GM19467 (cell line): Measurements from ENCODE around the gene BRPF3.

Source experiments
- ATAC-seq: cut with Tn5 transposase; IDR thresholded peaks from one replicate; pipeline ENCODE4 v1.9.1; 2021; ENCODE audit warnings: mild to moderate bottlenecking, moderate library complexity; ENCODE audit not compliant: unreplicated experiment

Gene BRPF3

DNA sequence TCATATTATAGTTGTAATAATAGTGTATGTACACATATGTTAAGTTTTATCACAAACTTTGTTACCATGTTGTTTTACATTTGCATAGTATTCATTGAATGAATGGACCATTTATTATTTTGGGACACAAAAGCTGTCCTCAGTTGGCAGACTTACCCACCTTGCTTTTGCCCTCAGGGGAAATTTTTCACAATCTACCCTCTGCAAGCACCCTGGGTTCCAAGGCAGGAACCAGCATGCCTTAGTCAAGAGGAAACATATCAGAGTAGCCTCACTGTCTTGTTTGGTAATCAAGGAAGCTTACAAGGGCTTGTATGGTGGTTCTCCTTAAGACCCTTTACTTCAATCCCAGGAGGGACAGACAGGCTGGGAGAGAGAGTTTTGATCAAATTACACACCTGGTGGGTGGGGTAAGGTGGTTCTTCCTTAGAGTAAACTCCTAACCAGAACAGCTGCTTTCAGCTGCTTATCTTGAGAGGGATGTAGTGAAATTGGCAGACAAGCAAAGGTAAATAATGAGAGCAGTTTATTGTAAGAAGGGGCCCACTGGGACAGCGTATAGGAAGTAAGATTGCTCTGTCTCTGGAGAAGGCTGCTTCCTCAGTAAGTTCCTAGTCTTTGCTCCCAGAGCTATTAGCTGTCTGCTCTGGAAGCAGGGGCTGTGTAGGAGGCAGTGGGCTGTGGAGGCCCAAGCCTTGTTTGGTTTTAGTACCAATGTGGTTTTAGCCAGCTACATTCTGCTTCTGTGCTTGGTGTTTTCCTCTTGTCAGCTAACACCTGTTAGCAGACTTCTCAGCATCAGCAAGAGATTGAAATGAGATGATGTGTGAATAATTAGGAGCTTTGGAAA is 31.1 kb downstream of the BRPF3 start:
- no peak for ATAC-seq

DNA sequence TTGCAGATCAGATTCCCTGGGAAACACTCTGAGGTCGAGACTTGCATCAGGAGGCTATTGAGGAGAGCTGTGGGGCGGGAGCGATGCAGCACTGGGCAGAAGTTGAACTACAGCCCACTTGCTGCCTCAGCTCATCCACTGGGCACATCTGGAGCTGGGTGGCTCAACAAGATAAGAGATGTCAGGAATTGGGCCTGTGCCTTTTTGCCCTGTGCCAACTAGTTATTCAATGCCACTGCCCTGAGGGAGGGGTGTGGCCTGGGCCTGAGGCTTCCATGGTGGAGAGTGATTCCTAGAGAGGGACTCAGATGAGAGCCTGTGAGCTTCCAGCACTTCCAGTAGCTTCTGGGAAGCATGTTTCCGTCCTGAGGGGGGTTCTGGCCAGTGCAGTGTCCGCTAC is 32.7 kb downstream of the BRPF3 start:
- no peak for ATAC-seq

DNA sequence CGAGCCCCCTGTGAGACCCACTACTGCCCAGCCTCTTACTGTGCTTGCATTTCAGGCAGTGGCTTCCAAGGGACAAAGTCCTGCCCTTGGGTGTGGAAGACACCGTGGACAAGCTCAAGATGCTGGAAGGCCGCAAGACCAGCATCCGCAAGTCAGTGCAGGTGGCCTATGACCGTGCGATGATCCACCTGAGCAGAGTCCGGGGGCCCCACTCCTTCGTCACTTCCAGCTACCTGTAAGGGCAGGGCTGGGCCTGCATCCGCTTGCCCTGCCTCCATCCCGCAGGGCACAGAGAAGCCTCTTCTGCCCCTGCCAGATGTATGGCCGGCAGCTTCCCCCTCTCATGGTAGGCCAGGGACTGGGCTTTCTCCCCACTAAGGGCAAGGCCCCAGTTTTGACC is 33.8 kb downstream of the BRPF3 start:
- no peak for ATAC-seq

DNA sequence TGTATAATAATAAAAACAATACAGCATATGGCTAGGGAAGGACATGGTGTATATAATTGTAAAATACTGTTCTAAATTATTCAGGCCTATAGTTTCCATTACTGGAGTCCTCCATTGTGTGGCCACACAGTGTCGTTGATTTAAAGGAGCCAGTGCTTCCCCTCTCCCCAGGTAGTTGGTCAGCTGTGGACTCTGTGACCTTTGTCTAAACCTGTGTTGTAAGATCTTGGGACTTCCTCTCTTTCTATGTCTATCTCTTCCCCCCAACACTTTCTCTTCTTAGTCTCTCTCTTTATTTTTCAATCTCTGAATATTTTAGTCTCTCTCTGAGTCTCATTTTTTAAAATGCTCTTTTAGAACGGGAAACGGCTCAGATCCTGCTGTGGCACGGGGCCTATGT is 35.6 kb downstream of the BRPF3 start:
- ATAC-seq, result no peak

DNA sequence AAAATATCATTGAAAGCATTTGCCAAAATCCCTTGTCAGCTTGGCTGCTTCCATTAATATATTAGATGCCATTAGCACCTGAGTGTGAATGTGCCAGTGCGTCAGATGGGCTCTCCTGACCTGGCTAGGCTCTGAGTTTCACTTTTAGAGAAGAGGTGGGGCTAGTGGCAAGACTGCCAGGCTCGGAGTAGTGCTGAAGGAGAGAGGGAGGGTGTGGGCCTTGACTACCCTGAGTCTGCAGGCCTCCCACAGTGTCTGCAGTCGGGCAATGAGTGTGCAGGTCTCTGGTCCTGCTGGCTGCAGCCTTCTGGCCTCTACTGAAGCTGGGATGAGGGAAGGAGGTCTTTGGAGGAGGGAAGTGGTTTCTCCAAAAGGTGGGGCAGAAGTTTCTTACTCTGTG is 38.8 kb downstream of the BRPF3 start:
- ATAC-seq, result no peak

DNA sequence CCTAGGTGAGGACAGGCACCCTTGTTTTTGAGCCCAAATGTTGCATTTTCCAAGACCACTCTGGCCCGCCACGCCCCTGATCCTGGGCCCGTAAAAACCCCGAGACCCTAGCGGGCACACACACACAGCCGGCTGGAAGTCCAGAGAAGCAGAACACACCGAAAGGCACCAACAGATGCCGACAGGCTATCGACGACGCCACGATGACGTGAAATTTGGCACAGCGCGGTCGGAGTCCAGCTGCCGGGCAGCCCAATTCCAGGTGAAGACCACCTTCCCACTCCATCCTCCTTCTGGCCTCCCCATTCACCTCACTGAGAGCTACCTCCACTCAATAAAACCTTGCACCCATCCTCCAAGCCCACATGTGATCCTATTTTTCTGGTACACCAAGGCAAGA is 39.3 kb downstream of the BRPF3 start:
- ATAC-seq, result no peak

DNA sequence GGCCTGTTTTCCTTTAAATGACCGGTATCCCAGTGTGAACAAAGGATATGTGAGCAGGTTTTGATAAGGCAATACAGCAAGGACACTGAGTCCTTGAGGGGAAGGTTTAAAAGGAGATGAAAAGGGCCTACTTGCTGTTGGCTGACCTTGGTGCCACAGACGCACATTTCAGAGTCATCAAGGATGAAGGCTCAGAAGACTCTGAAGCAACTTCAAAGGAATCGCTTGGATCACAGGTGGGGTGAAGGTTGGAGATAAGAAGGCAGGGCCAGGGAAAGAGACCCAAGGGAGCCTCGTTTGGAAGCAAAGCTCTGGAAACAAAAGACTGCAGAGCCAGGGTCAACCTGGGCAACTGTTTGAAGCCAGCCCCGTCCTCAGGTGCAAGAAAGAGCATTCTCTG is 43.2 kb downstream of the BRPF3 start:
- no peak for ATAC-seq

DNA sequence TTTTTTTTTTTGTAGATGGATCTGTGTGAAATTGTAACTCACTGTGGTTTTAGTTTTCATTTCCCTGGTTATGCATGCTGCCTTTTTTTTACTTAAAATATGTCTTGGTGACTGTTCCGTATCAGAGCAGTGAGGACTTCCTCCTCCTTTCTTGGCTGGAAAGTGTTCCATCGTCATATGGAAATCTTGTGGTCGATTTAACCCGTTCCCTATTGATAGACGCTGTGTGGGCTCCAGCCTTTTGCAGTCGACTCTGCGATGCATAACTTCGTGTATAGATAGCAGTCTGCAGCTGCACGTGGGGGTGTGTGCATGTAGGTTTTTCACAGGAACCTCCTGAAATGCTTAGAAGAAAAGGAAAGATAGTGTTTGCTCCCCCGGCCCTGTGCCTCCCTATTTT is 45.2 kb downstream of the BRPF3 start:
- ATAC-seq, result no peak

DNA sequence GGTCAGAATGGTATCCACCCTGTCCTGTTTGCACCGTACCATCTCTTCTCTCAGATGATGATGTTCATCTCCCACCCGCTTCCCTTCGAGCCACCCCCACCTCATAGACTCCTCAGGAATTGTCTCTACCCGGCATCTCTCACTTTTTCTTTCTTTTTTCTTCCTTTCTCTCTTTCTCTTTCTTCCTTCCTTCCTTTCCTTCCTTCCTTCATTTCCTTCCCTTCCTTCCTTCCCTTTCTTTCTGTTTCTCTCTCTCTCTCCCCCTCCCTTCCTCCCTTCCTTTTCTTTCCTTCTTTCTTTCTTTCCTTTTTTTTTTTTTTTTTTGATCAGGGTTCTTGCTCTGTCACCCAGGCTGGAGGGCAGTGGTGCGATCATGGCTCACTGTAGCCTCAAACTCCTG is 45.6 kb downstream of the BRPF3 start:
- ATAC-seq, result no peak

DNA sequence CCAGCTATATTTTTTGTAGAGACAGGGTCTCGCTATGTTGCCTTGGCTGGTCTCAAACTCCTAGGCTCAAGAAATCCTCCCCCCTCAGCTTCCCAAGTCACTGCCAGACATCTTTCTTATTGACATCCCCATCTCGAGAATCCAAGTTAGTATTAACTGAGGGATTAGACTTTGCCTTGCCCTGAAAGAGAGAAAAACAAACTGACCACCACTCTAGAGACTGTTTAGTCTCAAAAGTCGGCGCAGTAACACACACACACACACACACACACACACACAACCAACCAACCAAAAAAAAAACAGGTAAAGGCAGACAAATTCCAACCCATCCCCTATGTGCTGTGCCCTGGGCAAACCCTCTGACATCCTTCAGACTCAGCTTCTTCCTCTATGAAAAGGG is 46.1 kb downstream of the BRPF3 start:
- no peak for ATAC-seq

DNA sequence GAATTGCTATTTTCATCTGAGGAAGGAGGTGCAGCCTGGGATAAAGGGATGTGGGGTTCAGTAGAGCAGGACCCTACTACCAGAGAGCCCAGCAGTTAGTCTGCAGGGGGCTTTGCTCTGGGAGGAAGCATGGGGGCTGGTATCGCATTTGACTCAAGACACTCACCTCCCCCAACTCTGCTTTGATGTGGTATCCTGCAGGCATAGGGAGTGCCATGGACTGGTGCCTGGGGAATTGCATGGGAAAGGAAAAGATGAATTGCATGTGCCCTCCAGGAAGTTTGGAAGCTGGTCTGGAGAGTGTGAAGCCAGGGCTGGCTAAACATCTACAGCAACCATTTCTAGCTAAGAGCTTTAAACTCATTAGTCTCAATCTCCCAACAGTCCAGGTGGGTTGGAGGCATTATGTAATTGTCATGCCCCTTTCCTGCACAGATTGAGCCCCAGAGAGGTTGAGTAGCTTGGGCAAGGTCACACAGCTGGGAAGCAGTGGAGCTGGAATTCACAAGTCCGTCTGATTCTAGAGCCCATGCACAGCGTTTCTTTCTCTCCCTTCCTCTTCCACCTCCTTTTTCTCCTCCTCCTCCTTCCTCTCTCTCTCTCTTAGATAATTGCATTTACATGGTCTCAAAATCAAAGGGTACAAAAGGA is 47.1 kb downstream of the BRPF3 start:
- ATAC-seq, result no peak

DNA sequence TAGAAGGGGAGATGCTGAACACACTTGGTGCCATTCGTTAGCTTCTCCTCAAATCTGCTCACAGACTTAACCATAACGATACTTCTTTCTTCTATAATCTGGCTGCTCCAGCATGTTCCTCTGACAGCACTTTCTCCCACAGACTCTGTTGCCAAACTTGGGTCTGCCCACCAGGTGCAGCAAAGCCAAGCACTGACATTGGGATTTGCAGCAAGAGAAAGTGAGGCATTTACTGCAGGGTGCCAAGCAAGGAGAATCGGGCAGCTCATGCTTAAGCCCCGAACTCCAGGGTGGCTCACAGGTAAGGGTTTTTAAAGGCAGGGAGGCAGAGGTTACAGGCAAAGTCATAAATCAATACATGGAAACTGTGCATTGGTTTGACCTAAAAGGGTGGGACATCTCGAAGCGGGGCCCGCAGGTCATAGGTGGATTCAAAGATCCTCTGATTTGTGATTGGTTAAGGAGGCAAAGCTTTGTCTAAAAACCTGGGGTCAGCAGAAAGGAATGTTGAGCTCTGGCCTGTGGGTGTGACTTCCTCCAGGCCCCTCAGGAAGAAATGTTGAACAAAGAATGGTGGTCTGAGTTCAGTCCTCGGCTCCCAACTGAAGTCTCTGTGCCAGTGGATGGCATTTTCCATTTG is 48.2 kb downstream of the BRPF3 start:
- no peak for ATAC-seq

DNA sequence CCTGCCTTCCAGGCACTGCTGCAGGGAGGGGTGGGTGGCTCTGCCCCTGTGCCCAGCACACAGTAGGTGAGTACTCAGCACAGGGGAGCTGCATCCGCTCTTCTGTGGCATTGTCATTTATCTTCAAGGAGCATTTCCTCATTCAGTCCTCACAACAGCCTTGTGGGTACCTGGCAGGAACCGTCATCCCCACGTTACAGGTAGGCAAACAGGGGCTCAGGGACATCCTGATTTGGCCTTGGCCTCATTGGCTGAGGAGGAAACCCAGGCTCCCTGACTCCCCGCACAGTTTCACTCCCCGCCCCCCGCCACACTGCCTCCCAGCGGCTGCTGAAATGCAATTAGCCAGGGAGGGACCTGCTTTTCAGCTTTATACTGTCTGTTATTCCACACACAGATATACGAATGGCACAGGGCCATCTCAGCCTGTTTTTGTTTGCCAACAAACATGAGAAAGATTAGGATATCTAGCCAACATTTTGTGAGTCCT is 49.1 kb downstream of the BRPF3 start:
- ATAC-seq, result no peak

DNA sequence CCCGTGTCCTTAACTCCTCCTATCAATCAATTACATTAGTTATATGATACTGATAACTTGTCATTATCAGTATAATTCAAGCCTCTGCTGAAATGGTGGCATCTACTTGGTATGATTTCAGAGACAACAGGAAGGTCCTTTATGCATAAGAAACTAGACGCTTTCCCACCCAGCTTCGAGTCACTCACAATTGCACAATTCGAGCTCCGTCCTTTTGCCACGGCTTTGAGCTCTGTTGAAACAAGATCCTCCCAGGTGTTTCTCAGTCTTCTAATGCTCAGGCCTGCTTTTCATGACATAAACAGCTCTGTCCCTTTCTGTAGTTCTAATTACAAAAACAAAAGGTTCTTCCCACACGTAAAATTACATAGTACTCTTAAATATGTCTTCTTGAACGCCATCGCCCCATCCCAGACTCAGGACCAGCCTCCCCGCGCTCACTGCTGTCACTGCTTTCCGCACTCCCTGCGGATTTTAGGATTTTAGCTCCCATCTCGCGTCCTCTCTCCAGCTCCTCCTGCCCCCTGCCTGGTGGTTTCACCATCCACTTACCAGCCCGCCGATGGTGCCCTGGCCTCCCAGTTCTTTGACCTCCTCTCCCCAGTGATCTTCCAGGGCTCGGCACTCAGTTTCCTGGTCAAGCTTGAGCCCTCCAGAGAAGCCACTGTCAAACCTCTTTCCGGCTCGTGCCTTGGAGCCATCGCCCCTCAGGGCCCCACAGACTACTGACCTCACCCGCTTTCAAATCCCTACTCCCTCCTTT is 50.1 kb downstream of the BRPF3 start:
- no peak for ATAC-seq

DNA sequence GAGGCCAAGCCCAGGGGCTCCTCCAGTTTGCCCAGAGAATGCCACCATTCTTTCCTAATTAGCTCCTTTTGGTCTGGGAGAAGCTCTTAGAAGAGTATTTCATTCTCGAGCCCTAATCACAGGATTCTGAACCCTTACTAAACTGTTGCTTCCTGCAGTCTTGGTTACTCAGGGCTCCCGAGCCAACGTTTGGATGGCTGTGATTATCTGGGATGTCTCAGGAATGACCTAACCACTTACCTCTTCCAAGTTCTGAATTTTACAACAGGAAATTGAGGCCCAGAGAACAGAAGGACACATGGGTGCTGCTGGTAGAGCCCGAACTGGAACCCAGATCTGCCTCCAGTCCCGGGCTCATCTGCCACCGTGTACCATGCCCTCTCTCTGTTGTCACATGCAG is 51.1 kb downstream of the BRPF3 start:
- ATAC-seq, result no peak

DNA sequence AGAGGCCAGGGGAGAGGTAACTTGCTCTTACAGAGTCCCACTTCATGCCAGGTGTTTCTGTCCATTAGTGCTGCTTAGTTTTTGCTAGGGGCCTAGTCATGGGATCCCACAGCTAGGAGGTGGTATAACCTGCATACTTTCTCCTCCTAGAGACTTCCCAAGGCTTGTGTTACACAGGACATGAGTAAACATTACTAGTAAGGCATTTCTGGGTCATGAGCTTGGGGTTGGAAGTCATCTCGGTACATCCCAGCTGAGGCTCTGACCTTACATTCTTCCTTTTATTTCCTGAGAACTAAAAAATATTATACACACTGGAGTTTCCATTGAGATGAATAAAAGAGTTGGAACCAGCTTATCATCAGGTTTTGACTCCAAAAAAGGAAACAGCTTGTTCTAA is 52.4 kb downstream of the BRPF3 start:
- ATAC-seq, result no peak

DNA sequence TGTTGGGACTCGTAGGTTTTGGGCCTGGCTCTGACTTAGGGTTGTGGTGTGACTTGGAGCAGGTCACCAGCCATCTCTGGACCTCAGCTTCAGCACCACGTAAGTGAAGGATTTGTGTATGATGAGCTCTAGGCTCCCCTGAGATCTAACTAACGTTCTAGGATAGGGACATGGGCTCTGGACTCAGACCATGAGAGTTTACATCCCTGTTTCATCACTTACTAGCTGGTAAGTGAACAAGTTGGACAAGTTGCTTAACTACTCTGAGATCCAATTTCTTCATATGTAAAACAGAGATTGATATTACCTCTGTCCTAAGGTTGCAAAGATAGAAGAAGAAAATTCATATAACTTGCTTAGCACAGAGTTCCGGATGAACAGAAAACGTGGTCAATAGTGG is 53.0 kb downstream of the BRPF3 start:
- ATAC-seq, result no peak

DNA sequence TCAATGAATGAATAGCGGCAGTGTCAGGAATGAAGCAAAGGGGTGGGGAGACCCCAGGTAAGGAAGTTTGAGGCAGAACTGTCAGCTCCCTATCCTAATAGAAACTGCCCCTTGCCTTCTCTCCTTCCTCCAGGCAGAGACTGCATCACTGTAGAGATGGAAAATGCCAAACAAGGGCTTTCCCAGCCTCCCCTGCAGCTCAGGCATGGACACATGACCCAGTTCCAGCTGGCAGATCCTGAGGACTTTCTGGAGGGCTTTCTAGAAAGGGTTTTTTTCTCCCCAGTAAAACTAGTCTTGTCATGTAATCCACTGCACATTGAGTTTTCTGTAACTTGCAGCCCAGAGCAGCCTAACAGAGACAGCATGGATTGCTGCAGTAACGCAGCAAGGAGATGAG is 55.5 kb downstream of the BRPF3 start:
- no peak for ATAC-seq

DNA sequence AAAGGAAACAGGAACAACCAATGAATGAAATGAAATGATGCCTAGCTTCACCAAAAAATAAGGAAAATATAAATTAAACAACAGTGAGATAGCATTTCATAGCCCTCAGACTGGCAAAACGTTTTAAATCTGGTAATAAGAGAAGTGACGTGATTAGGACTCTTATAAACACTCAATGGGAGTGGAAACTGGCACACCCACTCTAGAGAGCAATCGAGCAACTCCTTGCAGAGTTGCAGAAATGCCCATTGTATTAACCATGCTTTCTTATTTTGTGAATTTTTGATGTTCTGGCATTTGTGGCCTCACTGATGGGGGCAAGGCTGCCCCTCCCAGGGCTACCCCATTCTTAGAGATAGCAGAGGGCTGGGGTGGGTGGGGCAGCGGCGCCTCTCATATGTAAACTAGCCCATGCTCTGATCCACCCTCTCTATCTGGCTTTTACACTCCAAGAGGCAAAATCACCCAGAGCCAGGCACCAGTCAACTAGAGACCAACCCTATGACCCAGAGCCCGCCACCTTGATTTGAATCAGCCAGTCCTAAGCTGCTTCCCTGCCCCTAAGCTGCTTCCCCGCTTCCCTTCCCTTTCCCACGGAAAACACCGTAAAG is 67.0 kb downstream of the BRPF3 start:
- no peak for ATAC-seq

DNA sequence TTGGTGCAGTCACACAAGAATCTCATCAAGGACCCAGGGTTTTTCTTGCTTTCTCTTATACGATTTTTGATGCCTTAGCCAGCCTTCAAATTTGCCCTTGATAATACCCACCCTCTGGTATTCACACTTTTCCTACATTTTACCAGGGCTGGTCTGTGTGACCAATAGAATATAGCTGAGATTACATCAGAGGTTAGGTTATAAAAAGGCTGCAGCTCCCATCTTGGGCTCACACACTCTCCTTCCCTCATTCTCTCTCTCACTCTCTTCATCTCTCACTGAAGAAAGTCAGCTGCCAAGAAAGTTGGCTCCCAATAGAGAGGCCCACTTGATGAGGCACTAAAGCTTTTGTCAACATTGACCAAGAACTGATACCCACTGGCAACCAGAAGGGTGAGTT is 69.2 kb downstream of the BRPF3 start:
- ATAC-seq, result no peak
